ENCODE results near the gene RASA3.

Gene RASA3

DNA sequence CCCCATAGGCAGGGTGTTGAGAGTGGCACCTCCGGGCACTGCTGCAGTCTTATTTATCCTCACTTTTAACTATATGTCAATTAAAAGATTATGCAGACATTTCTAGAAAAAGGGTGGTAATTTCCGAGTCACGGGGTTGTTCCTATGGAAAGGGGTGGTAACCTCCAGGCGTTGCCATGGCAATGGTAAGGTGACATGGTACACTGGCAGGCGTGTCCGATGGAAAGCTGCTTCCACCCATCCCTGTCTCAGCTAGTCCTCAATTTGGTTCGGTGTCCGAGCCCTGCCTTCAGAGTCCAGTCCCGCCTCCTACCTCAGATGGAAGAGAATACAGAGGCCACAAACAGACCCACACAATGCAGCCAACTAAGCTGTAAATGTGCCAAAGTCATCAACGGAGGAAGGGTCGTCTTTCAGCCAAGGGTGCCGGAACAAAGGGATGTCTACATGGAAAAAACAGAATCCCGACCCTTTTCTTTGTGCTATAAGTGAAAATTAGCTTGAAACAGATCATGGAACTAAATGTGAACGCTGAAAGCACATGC is 85.9 kb downstream of the RASA3 start:
- Histone ChIP-seq H3K9ac (ENCODE audit: low read depth, low read length, poor library complexity, severe bottlenecking) (no peak overlapping the region), H3F3A (ENCODE audit: low read depth) (peaks cover 6% of the 10 kb centered on the region; the same call in 1 of the 2 replicates), H3K4me3 (ENCODE audit: low read length, poor library complexity, severe bottlenecking) (no peak overlapping the region), H3K4me1 (ENCODE audit: insufficient read depth, low read length, poor library complexity, severe bottlenecking) (peaks cover 30% of the 10 kb centered on the region), H3K79me2 (ENCODE audit: insufficient read depth, low read length) (peaks cover 30% of the 10 kb centered on the region; the same call in 1 of the 2 replicates), H3K9me2 (replicated peaks; ENCODE audit: low read depth, low read length) (no peaks in the 10 kb centered on the region), H3K4me2 (ENCODE audit: low read depth, low read length, poor library complexity, severe bottlenecking) (no peak overlapping the region), H3K36me3 (ENCODE audit: insufficient read depth, low read length) (peaks cover 19% of the 10 kb centered on the region; the same call in 1 of the 2 replicates), H3K27me3 (ENCODE audit: insufficient read depth, low read length, poor library complexity, severe bottlenecking) (no peaks in the 10 kb centered on the region), H4K20me1 (ENCODE audit: insufficient read depth, low read length, poor library complexity, severe bottlenecking) (peaks cover 11% of the 10 kb centered on the region), H2AFZ (ENCODE audit: low read length) (no peak overlapping the region), H3K9me3 (ENCODE audit: insufficient read depth, low read depth, low read length) (no peaks in the 10 kb centered on the region)
- no peak for TF ChIP-seq EZH2phosphoT487 (IDR thresholded peaks at IDR 0.05; ENCODE audit: borderline replicate concordance)

- Histone ChIP-seq H3K9ac (ENCODE audit: low read depth, low read length, poor library complexity, severe bottlenecking) (no peak overlapping the region), H3K4me1 (ENCODE audit: insufficient read depth, low read length, poor library complexity, severe bottlenecking) (peaks cover 30% of the 10 kb centered on the region), H3K79me2 (ENCODE audit: insufficient read depth, low read length) (peaks cover 30% of the 10 kb centered on the region; the same call in 1 of the 2 replicates), H3K4me2 (ENCODE audit: low read depth, low read length, poor library complexity, severe bottlenecking) (peak overlapping the region; percentile 2), H3K9me3 (ENCODE audit: insufficient read depth, low read depth, low read length) (no peaks in the 10 kb centered on the region), H3K9me2 (replicated peaks; ENCODE audit: low read depth, low read length) (no peaks in the 10 kb centered on the region), H2AFZ (ENCODE audit: low read length) (no peak overlapping the region), H4K20me1 (ENCODE audit: insufficient read depth, low read length, poor library complexity, severe bottlenecking) (peaks cover 11% of the 10 kb centered on the region), H3K27me3 (ENCODE audit: insufficient read depth, low read length, poor library complexity, severe bottlenecking) (no peaks in the 10 kb centered on the region), H3K4me3 (ENCODE audit: low read length, poor library complexity, severe bottlenecking) (no peak overlapping the region), H3F3A (ENCODE audit: low read depth) (peaks cover 6% of the 10 kb centered on the region; the same call in 1 of the 2 replicates), H3K36me3 (ENCODE audit: insufficient read depth, low read length) (peaks cover 10% of the 10 kb centered on the region; the same call in 1 of the 2 replicates)
- TF ChIP-seq EZH2phosphoT487 (IDR thresholded peaks at IDR 0.05; ENCODE audit: borderline replicate concordance) = no peak
- no peak for TF ChIP-seq CTCF (conservative IDR thresholded peaks at IDR 0.05; ENCODE audit: low read length)
Measured at GRCh38 chr13:114045113-114045735, 87.2 kb downstream of the RASA3 start.

DNA sequence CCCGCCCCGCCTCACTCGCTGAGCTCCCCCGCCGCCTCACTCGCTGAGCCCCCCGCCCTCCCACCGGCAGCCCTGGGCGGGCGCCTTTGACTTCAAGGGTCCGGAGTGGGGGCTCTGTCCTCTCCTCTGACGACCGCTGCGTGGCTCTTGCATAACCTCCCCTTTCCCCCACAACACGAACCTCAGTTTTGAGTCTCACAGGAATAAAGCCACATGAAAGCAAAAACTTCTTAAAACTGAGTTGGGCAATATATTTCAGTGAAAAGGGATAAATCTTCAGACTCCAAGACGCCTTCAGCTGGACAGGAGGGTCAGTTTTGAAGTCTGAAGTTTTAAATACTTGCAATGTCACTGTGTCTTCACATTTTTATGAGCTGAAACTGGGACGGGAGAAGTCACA is 87.9 kb downstream of the RASA3 start:
- H2AFZ ChIP-seq (ENCODE audit: low read length) = no peak overlapping the region
- peak overlapping the region; percentile 2 for H3K4me2 ChIP-seq (ENCODE audit: low read depth, low read length, poor library complexity, severe bottlenecking)
- no peaks in the 10 kb centered on the region for H3K9me2 ChIP-seq (replicated peaks; ENCODE audit: low read depth, low read length)
- H3K36me3 ChIP-seq (ENCODE audit: insufficient read depth, low read length) = peaks cover 5% of the 10 kb centered on the region; the same call in 1 of the 2 replicates
- peaks cover 6% of the 10 kb centered on the region; the same call in 1 of the 2 replicates for H3F3A ChIP-seq (ENCODE audit: low read depth)
- H3K4me1 ChIP-seq (ENCODE audit: insufficient read depth, low read length, poor library complexity, severe bottlenecking) = peaks cover 24% of the 10 kb centered on the region
- H3K9me3 ChIP-seq (ENCODE audit: insufficient read depth, low read depth, low read length) = no peaks in the 10 kb centered on the region
- peaks cover 35% of the 10 kb centered on the region; the same call in 1 of the 2 replicates for H3K79me2 ChIP-seq (ENCODE audit: insufficient read depth, low read length)
- no peak for TF ChIP-seq EZH2phosphoT487 (IDR thresholded peaks at IDR 0.05; ENCODE audit: borderline replicate concordance)
- TF ChIP-seq CTCF (conservative IDR thresholded peaks at IDR 0.05; ENCODE audit: low read length) = no peak
- H4K20me1 ChIP-seq (ENCODE audit: insufficient read depth, low read length, poor library complexity, severe bottlenecking) = peaks cover 4% of the 10 kb centered on the region
- no peaks in the 10 kb centered on the region for H3K27me3 ChIP-seq (ENCODE audit: insufficient read depth, low read length, poor library complexity, severe bottlenecking)
- H3K4me3 ChIP-seq (ENCODE audit: low read length, poor library complexity, severe bottlenecking) = no peak overlapping the region
- no peak overlapping the region for H3K9ac ChIP-seq (ENCODE audit: low read depth, low read length, poor library complexity, severe bottlenecking)
